Iris pigment epithelial cell (primary cell): ENCODE data around the gene AQP4.

Experiments
- DNase-seq: peaks from one replicate; pipeline ENCODE4 v3.0.0-alpha.2; 2011; ENCODE audit warnings: low read depth

The AQP4 gene

DNA sequence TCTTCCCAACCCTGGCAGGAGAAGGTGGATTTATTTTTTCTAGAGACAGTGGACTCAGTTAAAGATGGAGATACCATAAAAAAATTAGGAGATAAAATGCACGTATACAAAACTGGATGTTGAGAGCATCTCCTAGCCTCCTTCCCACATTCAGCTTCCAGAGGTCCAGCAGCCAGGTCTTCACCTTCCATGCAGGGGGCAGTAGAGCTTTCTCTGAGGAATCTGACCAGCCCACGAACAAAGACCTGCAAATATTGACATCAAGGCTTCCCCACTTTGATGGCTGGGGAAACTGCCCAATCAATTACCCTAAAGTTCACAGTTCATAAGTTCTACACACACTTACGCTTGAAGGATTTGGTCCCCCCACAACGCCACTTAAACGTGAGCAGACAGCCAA lies 24.5 kb downstream of the AQP4 start:
- no peak for DNase-seq

DNA sequence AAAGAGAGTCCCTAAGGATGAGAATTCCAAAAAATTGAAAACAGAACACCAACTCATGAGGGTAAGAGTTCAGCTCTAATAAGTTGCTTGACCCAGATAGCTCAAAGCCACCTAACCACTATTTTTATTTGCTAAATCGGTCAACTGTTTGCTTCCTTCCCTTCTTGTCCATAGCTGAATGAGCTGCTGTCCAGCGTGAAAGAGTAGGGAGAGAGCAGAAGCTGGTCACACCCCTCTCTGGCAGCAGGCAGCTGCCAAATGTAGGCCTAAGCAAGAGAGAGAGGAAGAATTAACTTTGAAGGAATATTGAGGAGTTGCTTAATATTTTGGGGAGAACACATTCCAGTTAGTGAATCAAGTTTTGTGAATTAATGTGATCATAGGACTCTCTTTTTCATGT lies 25.9 kb downstream of the AQP4 start:
- no peak for DNase-seq

DNA sequence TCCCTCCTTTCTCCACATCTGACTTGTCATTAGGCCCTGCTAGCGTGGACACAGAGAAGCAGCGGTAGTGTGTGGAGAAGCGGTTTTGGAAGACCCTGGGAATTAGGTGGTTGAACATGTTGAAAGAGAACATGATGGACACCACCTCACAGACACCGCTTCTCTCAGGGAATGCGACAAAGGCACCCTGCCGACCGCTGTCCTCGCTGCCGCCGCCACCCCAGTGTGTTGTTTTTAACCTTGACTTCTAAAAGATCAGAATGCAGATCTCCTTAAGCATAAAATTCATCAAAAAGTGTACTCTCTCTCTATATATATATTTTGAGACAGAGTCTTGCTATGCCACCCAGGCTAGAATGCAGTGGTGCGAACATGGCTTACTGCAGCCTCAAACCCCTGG lies 33.2 kb downstream of the AQP4 start:
- no peak for DNase-seq

DNA sequence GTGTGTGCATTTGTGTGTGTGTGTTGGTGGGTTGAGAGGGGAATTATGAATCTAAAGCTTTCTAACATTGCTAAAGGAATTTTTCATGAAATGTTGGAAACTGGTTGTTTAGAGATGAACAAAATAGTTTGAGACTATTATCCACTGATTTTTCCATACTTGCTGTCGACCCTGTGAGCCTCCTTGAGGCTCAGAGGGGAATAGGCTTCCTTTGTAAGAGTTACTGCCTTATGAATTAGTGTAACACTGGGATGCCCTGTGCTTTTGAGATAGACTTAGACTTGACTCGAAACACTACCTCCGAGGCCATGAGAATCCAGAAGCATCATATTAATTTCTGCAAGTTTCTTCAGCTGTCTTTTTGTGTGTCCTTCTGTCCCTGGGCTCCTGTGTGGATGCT lies 37.9 kb downstream of the AQP4 start:
- no peak for DNase-seq

DNA sequence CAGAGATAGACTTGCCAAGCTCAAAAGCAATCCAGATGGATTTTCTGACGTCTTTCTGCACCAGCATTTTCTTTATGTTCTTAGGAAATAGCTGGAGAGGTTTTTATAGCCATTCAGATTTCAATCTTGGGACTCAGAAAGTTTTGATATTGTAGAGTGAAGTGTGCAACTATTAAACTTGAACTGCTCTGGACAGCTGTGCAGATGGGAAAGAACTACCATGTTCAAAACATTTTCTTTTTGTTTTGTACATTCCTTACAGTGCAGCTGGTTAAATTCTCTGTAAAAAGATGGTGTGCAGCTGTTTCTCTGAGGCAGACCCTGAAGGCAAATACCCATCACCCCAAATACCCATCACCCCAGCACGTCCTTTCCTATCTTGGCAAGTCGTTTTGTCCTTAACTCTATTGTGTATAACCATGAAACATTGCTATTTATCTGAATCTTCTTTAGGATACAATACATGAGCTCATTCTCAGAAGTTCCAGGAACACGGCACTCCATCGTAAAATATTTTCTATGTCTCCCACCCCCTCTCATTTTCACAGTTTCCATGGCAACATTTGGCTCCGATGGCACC lies 38.8 kb downstream of the AQP4 start:
- no peak for DNase-seq

DNA sequence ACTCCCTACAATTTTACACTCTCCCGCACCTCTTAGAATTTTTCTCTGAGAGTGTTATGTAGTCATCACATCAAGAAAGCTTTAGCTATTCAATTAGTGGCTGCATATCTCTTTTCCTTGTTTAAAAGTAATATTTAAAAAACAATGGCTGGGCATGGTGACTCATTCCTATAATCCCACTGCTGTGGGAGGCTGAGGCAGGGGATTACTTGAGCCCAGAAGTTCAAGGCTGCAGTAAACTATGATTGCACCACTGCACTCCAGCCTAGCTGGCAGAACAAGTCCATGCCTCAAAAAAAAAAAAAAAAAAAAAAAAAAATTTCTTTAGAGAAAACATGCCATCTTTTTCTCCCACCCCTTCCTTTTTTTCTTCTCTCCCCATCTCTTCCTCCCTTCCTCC lies 44.3 kb downstream of the AQP4 start:
- peak; percentile 2 for DNase-seq

DNA sequence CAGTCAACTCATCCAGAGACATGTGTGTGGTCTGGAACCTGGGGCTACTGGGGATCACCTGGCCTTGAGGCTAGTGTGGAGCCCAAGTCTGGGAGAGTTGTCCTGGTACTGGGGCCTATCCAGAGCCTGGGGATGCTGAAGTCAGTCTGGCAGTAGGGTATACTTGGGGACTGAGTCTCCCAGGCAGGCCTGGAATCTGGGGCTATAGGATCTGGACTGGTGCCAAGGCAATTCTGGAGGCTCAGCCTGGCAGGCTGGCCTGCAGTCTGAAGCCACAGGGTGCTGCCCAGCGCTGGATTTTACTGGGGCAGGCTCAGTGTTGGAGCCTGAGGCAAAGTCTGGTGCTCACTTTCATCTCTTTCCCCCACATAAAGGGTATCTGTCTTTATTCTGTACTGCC lies 46.5 kb downstream of the AQP4 start:
- DNase-seq, result no peak

DNA sequence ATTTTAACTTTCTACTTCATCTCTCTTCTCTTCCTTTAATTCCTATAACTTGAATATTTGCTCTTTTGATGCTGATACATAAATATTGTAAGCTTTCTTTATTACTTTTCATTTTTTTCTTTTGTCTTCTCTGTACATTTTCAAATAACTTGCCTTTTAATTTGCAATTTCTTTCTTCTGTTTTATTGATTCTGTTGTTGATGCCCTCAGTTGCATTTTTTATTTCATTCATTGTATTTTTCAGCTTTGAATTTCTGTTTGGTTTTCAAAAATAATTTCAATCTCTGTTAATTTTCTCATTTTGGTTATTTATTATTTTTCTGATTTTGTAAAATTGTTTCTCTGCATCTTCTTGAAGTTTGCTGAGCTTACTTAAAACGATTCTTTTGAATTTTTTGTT lies 47.0 kb downstream of the AQP4 start:
- DNase-seq, result no peak

DNA sequence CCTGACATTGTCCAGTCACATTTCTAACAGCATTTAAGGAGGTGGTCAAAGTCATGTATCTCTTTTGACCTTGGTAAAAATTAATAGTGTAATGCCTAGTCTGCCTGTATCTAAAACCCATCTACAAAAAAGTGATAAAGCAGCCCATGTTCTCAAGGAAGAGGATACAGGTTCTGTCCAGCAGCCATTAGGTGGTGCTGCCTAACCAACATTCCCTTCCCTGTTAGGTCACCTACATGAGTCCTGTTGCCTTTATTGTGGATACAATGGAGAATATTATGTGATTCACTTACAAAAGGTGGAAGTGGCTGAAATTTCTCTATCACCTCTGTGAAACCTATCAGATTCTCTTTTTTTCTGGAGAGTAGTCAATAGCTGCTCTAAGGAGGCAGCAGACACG lies 52.5 kb downstream of the AQP4 start:
- peak; percentile 10 for DNase-seq

DNA sequence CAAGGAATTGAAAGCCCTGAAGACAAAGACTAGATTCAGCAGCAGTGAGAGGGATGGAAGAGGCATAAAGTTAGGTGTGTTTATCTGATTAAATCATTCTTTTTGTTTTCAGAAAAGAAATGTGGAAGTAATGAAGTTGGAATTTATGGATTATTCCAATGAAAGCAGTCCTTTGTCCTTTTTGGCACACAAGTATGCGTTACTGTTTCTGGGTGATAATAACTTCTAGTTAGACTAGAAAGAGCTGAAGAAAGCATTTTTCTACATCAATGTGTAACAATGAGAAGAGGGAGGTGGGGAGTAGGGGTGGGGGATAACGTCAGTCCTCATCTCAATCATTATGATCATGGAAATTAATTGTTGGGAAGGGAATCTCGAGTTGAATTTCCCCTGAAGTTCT lies 53.0 kb downstream of the AQP4 start:
- no peak for DNase-seq

DNA sequence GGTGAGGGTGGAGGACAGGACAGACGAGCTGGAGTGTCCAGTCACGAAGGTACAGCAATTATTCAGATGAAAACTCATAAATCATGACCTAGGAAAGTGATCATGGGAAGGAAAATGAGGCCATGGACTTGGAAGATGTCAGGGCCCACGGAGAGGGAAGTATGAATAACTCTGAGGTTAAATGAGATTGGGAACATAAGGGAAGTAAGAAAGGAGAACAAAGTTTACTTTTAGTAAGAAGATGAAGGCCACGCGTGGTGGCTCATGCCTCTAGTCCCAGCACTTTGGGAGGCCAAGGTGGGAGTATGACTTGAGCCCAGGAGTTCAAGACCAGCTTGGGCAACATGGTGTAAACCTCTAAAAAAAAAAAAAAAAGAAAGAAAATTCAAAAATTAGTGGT lies 56.2 kb downstream of the AQP4 start:
- no peak for DNase-seq

DNA sequence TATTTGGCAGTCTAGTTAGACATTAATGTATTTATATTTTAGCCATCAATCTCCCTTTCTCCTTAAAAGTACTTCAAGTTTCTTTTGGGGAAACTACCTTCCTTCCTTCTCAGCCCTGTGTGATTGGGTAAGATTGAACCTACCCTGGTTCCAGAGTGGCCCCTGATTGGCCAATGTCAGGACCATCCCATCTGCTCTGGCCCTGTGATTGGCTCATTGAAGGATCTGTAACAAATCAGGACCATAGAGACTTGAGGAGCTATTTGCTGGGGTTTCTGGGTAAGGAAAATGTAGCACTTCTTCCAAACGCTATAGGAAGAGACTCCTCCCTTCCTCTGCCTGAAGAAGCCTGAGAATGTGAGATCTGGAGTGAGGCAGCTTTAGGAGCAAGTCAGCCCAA lies 59.3 kb downstream of the AQP4 start:
- no peak for DNase-seq

DNA sequence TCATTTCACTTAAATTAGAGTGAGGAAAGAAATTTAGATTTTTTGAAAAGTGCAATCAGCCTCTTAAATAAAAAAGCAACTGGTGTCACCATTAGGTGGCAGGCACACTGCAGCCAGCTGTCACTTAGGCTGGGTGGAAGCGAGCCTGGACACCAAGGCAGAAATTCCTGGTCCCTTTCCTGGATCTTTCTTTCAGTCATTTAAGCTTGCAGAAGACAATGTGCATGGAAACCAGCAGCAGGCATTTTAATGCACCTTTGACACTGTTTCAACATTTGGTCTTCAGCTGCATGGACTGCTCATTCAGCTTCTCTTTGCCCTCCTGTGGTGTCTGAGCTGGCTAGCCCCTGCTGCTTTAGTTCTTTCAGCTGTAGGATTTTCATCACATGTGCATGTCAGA lies 61.0 kb downstream of the AQP4 start:
- DNase-seq, result no peak

DNA sequence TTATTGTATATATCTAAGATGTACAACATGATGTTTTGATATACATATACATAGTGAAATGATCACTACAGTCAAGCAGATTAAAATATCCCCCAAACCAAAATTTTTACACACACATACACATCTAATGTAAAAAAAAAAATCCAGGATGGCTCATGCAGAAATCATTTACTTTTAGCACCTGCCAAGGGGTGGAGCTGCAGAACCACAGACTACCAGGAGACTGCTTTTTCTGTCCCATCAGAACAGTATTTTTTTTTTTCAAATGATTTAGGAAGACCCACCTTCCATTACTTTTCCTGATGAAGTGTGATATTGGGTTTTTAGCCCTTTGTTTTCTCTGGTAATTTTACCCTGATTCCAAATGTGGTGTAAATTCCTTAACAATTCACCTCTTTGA lies 61.9 kb downstream of the AQP4 start:
- DNase-seq, result no peak

DNA sequence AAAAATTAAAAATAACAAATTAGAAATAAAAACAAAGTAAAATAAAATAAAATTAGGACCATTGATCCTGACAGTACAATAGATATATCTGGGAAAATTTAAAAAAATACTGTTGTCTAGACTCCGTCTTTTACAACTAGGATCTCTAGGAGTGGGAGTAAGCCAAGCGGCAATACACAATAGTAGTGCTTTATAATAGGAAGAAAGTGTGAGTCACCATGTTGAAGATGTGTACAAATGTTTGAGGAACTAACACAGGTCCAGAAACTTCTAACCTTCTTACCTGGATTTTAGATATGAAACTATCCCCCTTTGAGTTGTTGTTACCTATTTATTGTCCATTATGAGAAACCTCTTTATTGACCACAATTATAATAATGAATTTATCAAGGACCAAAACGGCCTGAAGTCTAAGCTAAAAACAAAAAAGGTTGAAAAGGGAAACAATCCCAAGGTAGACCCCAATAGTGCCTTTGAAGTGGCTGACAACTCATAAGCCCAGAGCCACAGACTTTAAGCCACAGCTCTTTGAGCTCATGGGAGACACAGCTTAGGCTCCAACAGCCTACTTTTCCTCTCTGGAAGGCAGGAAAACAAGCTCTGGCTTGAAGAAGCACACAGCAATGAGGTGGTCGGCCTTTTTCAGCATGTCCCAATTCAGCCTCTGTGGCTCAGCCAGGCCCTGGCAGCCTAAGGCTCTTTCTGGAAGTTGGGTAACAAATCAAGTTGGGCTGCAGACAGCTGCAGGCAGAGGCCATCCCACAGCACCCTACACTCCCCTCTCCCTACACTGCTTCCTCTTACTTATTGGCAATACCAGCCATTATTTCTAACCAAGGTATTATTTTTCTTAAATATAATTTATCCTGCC lies 62.9 kb downstream of the AQP4 start:
- no peak for DNase-seq
